MG63 (cell line): ENCODE results near the gene ALDH3A1. TPM values are rescaled to one million over a fixed set of nuclear protein-coding genes. Genes with fewer than 3 reads are reported as not detected.

Experiments
- DNase-seq: peaks from one replicate; pipeline ENCODE4 v3.0.0-alpha.2; 2020
- H3K27me3 ChIP-seq: fragments of 250-450 bp; sonication (Bioruptor Pico); 2 replicates; pipeline ENCODE4 v1.5.1; 2020; ENCODE audit warnings: mild to moderate bottlenecking, moderate library complexity
- H3K36me3 ChIP-seq: fragments of 250-450 bp; sonication (Bioruptor Pico); 2 replicates; pipeline ENCODE4 v1.5.1; 2020; ENCODE audit warnings: mild to moderate bottlenecking, moderate library complexity
- H3K4me3 ChIP-seq: fragments of 250-450 bp; sonication (Bioruptor Pico); 2 replicates; pipeline ENCODE4 v1.5.1; 2020; ENCODE audit warnings: mild to moderate bottlenecking, moderate library complexity
- H3K9me3 ChIP-seq: fragments of 250-450 bp; sonication (Bioruptor Pico); 2 replicates; pipeline ENCODE4 v1.5.1; 2020; ENCODE audit warnings: mild to moderate bottlenecking, moderate library complexity
- total RNA-seq: library from RNA; depleted of rRNA; stranded (reverse); fragments of >200 nt; shearing (Covaris generic); gene quantifications from 2 replicates; pipeline ENCODE4 v1.2.3, GENCODE V29; 2014; ENCODE audit warnings: low replicate concordance

Gene ALDH3A1
- total RNA-seq, 1 experiment from 2014 or later: 395 TPM

DNA sequence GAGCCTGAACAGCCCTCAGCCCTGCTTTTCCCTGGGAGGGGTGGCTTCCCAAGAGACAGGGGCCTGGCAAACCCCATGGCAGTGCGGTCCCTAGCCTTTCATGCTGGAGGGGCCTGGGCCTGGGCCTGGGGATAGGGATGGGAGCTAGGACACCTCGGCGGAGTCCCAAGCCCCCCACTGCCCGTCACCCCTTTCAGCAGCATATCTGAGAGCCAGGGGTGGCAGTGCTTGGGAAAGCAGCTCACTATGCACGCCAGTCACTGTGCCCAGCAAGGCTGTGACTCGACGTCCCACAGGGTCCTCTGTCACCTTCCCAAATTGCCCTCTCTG, 31.1 kb downstream of the ALDH3A1 start:
- no peak for DNase-seq
- Histone ChIP-seq H3K4me3 (no peak overlapping the region), H3K36me3 (no peaks in the 10 kb centered on the region; the same call in 1 of the 2 replicates), H3K9me3 (no peaks in the 10 kb centered on the region), H3K27me3 (no peaks in the 10 kb centered on the region)

DNA sequence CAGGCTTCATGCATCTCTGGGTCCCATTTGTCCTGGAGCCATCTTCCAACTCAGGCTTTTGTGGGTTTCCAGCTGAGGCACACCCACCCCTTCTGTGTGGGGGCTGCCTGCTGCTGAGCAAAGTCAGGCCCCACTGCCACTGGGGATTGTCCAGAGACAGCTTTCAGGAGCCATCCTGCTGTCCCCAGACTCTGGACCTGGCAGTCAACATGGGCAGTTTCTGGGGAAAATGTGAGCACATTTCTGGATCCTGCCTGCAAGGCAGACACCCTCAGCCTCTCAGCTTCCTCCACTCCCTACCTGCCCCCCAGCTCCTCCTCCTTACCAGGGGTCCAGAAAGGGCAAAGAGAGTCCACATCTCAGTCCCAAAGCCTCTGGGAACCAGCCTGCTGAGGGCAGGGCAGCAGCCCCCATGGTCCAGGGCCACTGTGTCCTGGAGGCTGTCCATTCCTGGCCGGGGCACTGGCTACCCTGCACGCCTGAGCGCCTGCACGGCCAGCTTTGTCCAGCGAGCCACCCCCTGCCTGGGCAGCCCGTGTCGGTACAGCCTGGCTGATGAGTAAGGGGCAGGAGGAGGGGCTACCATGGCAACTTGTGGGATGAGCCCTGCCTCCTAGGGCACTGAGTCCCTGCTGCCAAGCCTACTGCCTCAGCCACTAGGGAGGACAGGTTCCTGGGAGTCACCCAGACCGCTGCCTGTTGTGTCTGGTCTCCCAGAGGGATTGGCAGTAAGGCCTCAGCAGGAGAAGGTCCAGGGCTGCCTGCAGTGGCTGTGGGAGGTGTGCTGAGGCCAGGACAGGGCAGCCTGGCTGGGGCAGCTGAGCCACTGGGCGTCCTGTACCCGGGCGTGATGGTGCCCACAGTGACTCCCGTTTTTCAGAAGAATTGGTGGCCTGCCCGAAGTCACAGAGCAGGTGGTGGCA, 31.7 kb downstream of the ALDH3A1 start, which contains the start of gene SLC47A2:
Gene SLC47A2, minus strand, starts transcription at position 477 of the 923 bp plus-strand sequence. Its CDS starts 29 bp downstream, at position 448.
- DNase-seq: peak; percentile 94
- H3K4me3 ChIP-seq: peak within 1 kb of the TSS; percentile 43
- no peaks in the 10 kb centered on the region; the same call in 1 of the 2 replicates for H3K36me3 ChIP-seq

DNA sequence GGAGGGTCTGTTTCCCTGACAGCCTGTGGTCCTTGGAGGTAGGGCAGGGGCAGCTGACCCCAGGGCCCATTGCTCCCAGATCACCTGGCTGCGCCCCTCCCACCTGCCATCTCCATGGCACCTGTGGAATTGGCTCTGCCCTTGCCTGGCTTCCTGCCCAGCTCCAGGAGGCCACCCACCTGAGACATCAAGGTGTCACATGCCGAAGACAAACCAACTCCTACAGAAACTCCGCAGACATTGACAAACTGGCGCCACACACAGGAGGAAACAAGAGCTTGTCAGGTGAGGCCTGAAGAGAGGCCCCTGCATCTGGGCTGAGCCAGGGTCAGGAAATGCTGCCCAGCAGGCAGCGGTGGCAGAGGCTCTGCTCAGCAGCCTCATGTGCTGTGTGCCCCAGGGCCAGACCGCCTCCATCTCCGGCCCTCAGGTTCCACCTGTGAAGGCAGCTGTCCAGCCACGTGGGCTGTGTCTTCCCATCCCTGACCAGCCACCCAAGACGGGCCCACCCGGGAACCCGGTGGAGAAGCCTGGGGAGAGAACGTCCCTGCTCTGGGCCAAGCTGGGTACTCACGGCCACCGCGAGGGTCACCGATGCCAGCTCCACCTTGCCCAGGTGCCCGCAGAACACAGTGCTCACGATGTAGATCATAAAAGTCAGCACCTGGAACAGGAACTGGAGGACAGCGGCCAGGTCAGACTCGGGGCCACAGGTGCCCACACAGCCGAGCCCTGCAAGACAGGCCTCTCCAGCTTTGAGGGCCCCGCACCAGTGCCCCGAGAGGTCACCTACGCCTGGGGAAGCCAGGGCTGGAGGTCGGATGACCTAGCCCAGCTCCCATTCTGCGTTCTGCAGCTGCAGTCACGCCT, 33.3 kb downstream of the ALDH3A1 start:
- no peak overlapping the region for H3K4me3 ChIP-seq
- no peaks in the 10 kb centered on the region for H3K27me3 ChIP-seq
- DNase-seq: no peak
- no peaks in the 10 kb centered on the region; the same call in 1 of the 2 replicates for H3K36me3 ChIP-seq
- no peaks in the 10 kb centered on the region for H3K9me3 ChIP-seq

More for the DNA sequence above, 31.7 kb downstream of the ALDH3A1 start, which contains the start of gene SLC47A2:
- Histone ChIP-seq H3K27me3 (no peaks in the 10 kb centered on the region), H3K9me3 (no peaks in the 10 kb centered on the region)

DNA sequence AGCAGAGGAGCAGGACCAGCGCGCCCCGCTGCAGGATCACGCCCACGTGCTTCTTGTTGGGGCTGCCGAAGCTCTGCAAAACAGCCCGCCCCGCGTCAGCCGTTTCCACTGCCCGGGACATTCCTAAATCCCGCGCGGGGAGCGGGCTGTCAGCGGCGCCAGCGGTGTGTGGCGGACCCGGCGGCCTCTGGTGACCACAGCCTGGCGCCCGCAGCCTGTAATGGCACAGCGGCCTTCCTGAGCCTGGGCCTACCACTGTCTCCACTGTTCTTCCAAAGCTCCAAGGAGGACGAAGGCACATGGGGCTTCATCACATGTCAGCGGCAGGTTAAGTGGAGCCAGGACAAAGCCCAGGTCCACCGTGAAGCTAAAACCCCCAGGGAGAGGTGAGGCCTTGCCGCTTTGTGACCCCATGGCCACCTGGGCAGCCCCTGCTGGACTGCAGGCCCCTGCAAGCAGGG, 34.2 kb downstream of the ALDH3A1 start:
- Histone ChIP-seq H3K36me3 (no peaks in the 10 kb centered on the region; the same call in 1 of the 2 replicates), H3K9me3 (no peaks in the 10 kb centered on the region), H3K4me3 (no peak overlapping the region), H3K27me3 (no peaks in the 10 kb centered on the region)
- no peak for DNase-seq

DNA sequence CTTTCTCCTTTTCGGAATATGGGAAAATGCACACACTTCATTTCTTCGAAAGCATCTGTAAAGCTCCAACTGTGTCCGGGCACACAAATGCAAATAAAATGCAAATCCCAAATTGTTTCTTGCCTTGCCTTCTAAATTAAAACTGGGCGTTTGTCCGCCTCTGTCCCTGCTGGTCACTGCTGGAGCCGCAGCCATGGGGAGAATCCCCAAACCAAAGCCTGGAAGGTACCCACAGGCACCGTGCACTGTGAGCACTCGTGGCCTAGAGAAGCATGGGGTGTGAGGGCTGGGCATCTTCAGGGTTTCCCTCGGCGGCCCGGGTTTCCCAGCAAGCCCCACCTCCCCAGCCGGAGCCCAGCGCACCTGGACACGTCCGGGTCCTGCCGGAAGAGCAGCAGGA, 34.6 kb downstream of the ALDH3A1 start:
- Histone ChIP-seq H3K4me3 (no peak overlapping the region), H3K27me3 (no peaks in the 10 kb centered on the region), H3K36me3 (no peaks in the 10 kb centered on the region; the same call in 1 of the 2 replicates), H3K9me3 (no peaks in the 10 kb centered on the region)
- no peak for DNase-seq

DNA sequence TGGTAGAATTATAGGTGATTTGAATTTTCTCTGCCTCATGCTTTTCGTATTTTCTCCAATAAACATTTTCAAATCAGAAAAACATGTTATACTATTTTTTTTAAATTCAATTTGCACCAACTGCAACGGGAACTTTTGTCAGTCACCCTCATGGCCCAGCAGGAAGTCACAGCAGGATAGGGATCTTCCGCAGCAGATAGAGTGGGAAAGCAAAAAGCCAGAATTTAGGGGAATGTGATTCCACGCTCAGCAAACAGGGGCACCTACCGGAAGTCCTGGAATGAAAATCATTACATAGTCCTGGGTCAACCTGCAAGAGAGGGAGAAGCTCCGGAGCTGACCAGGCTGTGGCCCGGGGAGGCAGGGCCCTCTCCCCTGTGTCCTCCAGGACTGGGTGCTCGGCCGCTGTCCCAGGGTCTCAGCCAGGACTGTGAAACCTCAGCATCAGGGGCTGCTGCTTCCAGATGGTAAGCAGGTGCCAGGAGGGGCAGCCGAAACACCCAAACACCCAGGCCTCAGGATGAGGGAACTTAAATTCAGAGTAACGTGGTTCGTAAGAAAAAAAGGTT, 35.6 kb downstream of the ALDH3A1 start:
- no peaks in the 10 kb centered on the region; the same call in 1 of the 2 replicates for H3K36me3 ChIP-seq
- no peak for DNase-seq
- H3K9me3 ChIP-seq: no peaks in the 10 kb centered on the region
- H3K4me3 ChIP-seq: no peak overlapping the region
- H3K27me3 ChIP-seq: no peaks in the 10 kb centered on the region

DNA sequence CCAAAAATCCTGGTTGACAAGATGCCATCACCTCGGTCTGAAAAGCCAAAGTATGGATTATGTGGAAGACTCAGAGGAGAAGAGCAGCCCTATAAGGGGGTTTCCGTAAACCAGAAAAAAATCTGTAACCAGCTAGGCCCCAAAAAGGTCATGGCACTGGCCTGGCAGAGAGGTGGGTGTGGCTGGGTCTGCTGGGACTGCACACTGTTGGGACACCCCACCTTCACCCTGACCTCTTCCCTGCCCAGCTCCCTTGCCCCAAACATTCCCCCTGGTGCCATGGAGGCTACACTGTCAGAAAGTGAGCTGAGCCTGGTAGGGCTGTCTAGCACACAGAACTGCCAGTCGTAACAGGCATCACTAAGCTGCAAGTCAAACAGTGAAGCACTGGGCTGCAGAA, 38.3 kb downstream of the ALDH3A1 start:
- Histone ChIP-seq H3K36me3 (no peaks in the 10 kb centered on the region; the same call in 1 of the 2 replicates), H3K9me3 (no peaks in the 10 kb centered on the region), H3K27me3 (no peaks in the 10 kb centered on the region), H3K4me3 (no peak overlapping the region)
- DNase-seq: no peak

DNA sequence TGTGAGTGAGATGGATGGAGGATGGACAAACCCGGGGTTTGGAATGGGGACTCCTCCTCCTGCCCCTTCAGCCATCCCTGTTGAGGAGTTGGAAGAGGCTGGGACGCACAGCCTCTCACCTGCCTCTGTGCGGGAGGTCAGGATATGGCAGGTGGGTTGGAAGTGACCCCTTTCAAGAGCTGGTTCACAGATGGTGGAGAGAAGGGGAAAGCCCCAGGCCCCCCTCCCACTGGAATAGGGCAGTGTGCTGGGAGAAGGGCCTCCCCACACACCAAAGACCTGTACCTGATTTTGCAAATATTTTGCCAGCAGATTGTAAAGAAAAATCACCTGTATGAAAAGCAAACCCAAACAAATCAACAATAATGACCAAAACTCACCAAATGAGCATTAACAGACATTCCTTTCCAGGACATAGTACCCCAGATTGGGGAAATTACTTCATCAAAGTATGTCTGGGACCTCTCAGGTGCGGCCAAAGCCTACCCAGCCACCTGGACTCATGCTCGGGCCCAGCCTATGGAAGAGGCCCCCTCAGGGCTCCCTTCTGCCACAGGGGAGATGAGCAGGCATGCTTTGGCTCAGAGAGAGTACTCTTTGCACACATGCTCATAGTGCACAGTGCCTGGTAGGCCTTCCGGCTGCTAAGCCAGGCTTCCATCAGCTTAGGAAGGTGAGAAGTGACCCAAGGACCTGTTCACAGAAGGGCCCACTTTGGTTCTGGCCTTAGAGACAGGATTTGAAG, 39.5 kb downstream of the ALDH3A1 start:
- no peaks in the 10 kb centered on the region; the same call in 1 of the 2 replicates for H3K36me3 ChIP-seq
- no peaks in the 10 kb centered on the region for H3K27me3 ChIP-seq
- DNase-seq: no peak
- no peaks in the 10 kb centered on the region for H3K9me3 ChIP-seq
- no peak overlapping the region for H3K4me3 ChIP-seq

DNA sequence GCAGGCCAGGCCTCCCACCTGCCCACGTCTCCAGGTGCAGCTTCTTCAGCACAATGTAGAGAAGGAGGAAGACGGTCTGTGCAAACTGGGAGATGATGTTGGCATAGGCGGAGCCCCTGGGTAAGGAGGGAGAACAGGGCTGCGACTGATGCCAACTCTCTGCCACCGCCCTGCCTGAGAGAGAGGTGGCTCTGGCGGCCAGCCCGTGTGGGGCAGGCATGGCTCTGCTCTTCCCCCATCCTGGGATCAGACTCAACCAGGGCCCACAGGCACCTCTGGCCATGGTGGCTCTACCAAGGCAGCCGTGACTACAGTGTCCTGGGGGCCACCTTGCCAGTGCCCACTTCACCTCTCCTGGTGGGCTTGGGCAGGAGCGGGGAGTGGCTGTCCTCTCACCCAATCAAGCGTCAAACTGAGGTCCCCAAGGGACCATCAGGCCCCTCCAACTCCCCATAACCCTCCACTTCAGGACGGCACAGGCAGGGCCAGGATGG, 40.3 kb downstream of the ALDH3A1 start:
- no peaks in the 10 kb centered on the region for H3K9me3 ChIP-seq
- no peak for DNase-seq
- no peak overlapping the region for H3K4me3 ChIP-seq
- H3K36me3 ChIP-seq: no peaks in the 10 kb centered on the region; the same call in 1 of the 2 replicates
- no peaks in the 10 kb centered on the region for H3K27me3 ChIP-seq

DNA sequence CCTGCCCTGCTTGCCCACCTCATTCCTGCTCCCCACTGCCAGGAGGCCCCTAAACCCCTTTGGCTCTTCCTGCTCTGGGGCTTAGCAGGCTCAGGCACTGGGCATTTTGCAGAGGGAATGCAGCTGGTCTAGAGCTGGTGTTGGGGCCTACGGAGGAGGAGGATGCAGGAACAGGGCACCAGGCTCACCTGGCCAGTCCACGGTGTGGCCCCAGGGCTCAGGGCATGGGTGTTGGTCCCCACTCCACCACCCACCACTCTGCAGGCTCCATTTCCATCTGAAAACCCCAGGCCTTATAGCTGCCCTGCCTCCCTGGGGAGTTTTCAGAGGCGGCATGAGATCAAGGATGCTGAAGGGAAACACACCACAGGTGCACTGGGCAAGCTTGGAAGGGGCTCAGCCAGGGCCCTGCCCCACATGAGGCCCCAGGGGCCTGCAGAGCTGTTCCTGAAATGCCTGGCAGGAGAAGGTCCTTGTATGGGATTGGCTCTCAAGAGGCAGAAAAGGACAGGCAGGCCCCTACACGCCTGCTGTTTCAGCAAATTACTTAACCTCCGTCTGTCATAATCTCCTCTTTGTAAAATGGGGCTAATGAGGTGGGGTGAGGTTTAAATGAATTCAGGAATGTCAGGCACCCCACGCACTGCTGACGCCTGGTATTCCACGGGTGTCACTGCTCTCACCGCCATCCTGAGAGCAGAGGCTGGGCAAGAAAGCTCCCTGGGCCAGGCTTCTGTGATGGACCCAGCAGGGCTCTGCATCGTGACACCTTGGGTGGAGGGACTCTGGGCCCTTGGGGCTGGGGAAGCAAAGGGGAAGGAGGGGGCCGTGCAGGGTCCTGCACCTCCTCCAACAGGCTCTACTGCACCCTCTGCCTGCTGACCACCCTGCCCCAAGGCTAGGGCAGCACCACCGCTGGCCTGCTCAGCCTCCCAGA, 41.0 kb downstream of the ALDH3A1 start:
- Histone ChIP-seq H3K36me3 (no peaks in the 10 kb centered on the region), H3K27me3 (no peaks in the 10 kb centered on the region), H3K9me3 (no peaks in the 10 kb centered on the region), H3K4me3 (no peak overlapping the region)
- DNase-seq: no peak

DNA sequence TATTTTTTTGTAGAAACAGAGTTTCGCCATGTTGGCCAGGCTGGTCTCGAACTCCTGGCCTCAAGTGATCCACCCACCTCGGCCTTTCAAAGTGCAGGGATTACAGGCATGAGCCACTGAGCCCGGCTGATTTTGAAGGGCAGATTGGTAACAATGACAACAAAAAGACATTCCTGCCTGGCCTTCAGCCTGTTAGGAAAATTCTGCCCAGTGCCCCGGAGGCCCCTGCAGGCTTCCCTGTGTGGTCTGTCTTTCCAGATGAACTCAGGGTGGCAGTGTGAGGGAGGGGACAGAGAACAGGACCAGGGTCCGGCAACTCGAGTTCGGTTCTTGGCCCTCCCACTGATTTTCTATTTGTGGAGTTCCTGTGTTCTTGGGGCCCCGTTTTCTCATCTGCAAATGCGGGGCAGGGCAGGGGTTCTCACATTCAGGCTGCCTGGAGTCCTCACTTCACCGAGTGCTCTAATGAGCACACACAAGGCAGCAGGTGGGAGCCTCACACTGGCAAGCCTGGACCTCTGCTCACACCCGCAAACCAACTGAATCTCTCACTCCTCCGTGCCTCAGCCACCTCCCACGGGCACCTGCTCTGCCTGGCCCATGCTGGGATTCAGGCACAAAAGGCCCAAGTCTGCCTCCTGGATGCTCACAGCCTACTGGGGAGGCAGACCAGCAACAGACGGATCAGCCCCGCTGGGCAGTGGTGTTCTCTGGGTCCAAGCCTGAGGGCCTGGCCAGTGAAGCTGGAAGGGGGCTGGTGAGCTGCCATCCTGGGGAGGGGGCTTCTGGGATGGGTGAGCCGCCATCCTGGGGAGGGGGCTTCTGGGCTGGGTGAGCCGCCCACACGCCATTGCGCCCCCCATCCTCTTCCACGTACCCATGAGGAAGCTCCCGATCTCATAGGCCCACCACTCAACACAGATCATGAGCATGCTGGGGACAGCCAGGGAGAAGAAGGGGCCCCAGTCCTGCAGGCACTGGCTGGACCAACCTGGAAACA, 42.0 kb downstream of the ALDH3A1 start:
- no peak for DNase-seq

DNA sequence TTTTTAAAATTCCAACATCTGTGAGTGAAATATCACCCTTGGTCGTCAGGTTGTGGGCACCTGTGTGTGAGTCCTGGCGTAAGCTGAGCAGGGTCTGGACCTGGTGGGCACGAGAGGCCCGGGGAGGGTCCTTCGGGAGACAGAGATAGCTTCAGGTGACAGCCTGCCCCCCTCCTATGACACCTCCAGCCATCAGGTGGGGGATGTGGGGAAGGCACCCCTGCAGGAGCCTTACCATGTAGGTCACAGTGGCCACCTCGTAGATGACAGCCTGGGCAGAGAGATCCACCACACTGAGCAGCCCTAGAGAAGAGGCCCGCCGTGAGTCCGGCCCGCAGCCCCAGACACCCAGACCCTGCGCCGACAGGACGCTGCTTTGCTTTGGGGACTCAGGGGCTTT, 42.9 kb downstream of the ALDH3A1 start:
- H3K9me3 ChIP-seq: no peaks in the 10 kb centered on the region
- no peaks in the 10 kb centered on the region for H3K27me3 ChIP-seq
- H3K36me3 ChIP-seq: no peaks in the 10 kb centered on the region
- no peak for DNase-seq
- no peak overlapping the region for H3K4me3 ChIP-seq

More for the DNA sequence above, 42.0 kb downstream of the ALDH3A1 start:
- no peaks in the 10 kb centered on the region for H3K27me3 ChIP-seq
- no peak overlapping the region for H3K4me3 ChIP-seq
- no peaks in the 10 kb centered on the region for H3K36me3 ChIP-seq
- no peaks in the 10 kb centered on the region for H3K9me3 ChIP-seq

DNA sequence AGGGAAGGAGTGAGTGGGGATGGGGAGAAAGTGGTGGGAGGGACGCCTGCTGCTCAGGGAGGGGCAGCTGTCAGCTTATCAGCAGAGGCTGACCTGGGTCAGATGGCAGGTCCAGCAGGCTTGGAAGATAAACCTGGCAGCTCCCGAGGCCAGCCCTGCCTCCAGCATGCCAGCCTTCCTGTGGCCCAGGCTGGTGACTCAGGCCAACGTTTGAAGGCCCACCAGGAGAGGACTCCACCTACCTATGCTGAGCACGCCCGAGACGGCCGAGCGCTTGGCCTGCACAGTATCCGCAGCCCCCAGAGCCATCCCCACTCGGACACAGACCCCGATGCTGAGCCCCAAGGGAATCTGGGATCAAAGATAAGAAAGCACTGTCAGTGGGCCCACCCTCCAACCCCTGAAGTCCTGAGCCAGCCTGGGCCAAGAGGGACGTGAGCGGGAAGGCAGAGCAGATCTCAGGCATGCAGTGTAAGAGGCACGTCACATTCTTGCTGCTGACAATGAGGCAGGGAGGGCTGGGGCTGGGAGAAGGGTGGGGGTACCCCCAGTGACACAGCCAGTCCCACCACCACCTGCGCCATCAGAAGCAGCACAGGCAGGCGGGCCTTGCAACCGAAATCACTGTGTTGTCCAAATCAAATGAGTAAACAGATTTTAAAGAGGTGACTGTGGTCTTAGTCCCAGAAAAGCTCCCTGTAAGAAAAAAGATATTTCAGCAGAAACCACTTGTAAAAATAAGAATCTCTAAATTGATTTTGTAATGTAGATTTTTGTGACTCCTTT, 44.1 kb downstream of the ALDH3A1 start:
- H3K36me3 ChIP-seq: no peaks in the 10 kb centered on the region
- no peak for DNase-seq

More for the DNA sequence above, 44.1 kb downstream of the ALDH3A1 start:
- no peaks in the 10 kb centered on the region for H3K27me3 ChIP-seq
- H3K9me3 ChIP-seq: no peaks in the 10 kb centered on the region
- no peak overlapping the region for H3K4me3 ChIP-seq
